ENCODE measurements around the gene CELF2.

DNA sequence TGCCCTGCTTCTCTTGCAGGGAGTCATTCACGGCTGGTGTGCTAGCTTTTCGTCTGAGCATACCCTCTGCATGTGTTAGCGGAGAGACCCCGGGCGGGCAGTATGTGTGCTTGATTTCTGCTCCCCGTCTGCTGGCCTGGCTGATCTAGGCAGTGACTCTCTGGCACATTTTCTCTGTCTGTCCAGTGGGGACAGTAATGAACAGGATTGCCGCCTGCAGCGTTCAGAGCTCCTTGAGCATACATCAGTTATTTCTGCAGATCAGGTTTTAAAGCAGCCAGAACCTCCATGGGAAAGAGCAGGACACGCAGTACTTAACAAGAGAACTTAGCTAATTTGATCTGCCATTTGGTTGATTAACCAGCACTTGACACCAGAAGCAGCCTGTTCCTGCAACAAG is 242.5 kb downstream of the CELF2 start:
- TF ChIP-seq, protein P1, sequence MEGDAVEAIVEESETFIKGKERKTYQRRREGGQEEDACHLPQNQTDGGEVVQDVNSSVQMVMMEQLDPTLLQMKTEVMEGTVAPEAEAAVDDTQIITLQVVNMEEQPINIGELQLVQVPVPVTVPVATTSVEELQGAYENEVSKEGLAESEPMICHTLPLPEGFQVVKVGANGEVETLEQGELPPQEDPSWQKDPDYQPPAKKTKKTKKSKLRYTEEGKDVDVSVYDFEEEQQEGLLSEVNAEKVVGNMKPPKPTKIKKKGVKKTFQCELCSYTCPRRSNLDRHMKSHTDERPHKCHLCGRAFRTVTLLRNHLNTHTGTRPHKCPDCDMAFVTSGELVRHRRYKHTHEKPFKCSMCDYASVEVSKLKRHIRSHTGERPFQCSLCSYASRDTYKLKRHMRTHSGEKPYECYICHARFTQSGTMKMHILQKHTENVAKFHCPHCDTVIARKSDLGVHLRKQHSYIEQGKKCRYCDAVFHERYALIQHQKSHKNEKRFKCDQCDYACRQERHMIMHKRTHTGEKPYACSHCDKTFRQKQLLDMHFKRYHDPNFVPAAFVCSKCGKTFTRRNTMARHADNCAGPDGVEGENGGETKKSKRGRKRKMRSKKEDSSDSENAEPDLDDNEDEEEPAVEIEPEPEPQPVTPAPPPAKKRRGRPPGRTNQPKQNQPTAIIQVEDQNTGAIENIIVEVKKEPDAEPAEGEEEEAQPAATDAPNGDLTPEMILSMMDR (IDR thresholded peaks at IDR 0.05), result no peak
- TF ChIP-seq POLR2A (IDR thresholded peaks at IDR 0.05) (no peak), POLR2AphosphoS5 (IDR thresholded peaks at IDR 0.05) (no peak), EP300 (IDR thresholded peaks at IDR 0.05) (no peak)
